ENCODE data around the gene ERMP1. TPM values are rescaled to one million over a fixed set of nuclear protein-coding genes. Genes with fewer than 3 reads are reported as not detected.
"Not testable (repeated sequence)": the region's sequence is repeated elsewhere in the genome, so short reads cannot be mapped to it uniquely, and the experiment has no call there.

ERMP1 gene
- total RNA-seq, 1 experiment from 2014 or later, result 85.6 TPM

GRCh38 chr9:5783420-5783819 lies 49.5 kb downstream of the ERMP1 start:
- not testable (repeated sequence) for DNase-seq (ENCODE audit: low spot score)

- not testable (repeated sequence) for DNase-seq (ENCODE audit: low spot score)
Measured at GRCh38 chr9:5779705-5780218, 53.2 kb downstream of the ERMP1 start.

GRCh38 chr9:5778805-5779204 lies 54.1 kb downstream of the ERMP1 start:
- no peak for DNase-seq (ENCODE audit: low spot score)

- DNase-seq (ENCODE audit: low spot score), result no peak
Measured at GRCh38 chr9:5773324-5773999, 59.5 kb downstream of the ERMP1 start.

DNA sequence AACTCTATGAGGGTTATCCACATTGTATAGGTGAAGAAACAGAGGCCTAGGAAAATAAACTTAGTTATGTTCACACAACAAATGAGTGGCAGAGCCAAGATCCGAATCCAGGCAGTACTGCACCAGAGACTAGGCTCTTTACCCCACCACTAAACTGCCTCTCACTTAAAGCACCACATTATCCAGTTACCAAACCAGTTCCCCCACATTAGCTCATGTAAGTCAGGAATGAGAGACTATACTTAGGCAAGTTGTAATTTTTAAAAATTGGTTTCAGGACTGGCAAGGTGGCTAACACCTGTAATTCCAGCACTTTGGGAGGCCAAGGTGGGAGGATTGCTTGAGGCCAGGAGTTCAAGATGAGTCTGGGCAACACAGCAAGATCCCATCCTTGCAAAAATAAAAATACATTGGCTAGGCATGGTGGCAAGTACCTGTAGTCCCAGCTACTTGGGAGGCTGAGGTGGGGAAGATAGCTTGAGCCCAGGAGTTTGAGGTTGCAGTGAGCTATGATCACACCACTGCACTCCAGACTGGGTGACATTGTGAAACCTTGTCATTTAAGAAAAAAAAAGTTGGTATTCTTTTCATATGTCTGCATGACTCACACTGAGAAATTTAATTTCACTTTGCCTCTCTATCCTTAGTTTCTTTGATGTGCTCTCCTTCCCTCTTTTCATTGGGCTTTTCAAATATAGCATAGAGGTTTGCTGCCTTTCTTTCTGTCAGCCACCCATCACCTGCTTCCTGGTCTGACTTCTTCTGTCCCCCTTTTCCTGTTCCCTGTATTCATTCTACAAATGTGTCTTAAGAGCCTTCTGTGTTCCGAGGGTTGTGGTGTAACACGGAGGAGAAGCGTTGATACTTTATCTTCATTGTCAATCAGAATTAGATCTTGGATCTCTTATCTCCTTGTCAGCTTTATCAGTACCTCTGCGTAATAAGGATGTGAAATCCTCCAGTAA lies 64.7 kb downstream of the ERMP1 start:
- DNase-seq (ENCODE audit: low spot score), result no peak

GRCh38 chr9:5764130-5764868 lies 68.6 kb downstream of the ERMP1 start:
- no peak for DNase-seq (ENCODE audit: low spot score)

DNA sequence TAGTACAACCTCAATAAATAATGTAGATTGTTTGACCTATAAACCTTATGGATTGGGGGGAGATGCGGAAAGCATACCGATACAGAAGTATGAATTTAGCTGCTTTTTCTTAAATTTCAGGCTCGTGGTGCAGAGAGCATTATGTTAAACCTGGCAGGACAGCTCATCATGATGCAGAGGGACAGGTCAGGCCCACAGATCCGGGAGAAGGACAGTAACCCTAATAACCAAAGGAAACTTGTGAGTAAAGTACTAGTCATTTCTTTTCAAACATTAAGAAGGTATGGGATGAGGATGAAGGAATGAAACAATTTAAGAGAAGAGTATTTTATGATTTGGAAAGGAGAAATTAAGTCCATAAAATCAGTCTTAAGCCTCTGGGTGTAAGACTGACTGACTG lies 70.5 kb downstream of the ERMP1 start:
- DNase-seq (ENCODE audit: low spot score), result no peak

- DNase-seq (ENCODE audit: low spot score), result no peak
Measured at GRCh38 chr9:5760338-5760737, 72.6 kb downstream of the ERMP1 start.

DNA sequence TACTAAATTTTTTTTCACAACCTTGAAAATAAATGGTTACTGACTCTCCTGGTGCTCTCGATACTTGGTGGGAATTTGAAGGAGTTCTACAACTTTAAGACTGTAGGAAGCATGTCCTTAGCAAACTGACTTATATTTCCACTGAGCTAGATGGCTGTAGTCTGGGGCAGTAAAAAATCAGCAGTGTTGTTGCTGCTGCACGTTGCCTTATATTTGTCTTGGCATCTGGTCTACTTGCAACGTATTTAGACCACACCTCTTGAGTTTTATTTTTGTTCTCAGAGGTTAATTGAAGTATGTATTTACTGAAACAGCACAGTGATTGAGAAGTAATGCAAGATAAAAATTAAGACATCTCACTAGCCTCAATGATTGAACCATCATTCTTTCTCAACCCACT lies 76.3 kb downstream of the ERMP1 start:
- no peak for DNase-seq (ENCODE audit: low spot score)

- DNase-seq (ENCODE audit: low spot score), result no peak
Measured at GRCh38 chr9:5750569-5750968, 82.3 kb downstream of the ERMP1 start.

GRCh38 chr9:5749306-5749705 lies 83.6 kb downstream of the ERMP1 start:
- no peak for DNase-seq (ENCODE audit: low spot score)

GRCh38 chr9:5748438-5748837 lies 84.5 kb downstream of the ERMP1 start:
- DNase-seq (ENCODE audit: low spot score), result no peak

DNA sequence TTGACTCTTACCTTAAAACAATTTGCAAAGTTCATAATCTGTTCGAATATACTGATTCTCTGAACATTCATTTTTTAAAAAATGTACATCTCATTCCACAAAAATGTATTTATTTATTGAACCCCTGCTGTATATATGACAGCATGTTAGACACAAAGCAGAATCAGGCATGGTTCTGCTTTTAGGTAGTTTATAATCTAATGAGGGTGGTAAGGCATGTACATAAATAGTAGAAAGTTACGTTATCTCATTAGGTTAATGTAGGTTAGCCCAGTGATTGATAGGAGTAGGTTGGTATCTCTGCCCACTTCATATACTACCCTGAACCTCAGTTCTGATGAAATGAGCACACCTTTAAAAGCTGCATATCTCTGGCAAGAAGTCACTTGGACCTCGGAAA lies 89.8 kb downstream of the ERMP1 start:
- DNase-seq (ENCODE audit: low spot score), result no peak

GRCh38 chr9:5736563-5737346 lies 96.2 kb downstream of the ERMP1 start:
- DNase-seq (ENCODE audit: low spot score), result no peak

DNA sequence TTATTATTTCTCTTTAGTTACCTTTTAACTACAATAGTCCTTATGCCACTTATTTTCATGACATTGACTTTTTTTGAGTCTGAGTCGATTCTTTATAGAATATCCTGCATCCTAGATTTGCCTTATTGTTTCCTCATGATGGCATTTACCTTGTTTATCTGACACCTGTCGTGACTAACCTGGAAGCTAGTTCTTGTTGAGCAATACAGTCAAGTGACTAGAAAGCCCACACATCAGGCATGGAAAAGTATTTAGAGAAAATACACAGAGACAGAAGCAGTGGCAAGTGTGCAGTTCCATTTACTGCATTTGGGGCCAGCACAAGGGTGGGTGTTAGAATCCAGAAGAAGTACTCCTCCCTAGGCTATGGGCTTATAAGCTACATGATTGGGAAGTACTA lies 97.8 kb downstream of the ERMP1 start:
- DNase-seq (ENCODE audit: low spot score), result no peak

Other genes starting within 250 kb of the ERMP1 start
- 8.9 and 11.6 TPM in 2 replicates for gene RIC1, start 204.0 kb downstream of the ERMP1 start, total RNA-seq (2014; rRNA removed; shearing (Covaris generic))
- gene MLANA, start 57.8 kb upstream of the ERMP1 start, total RNA-seq (2014; rRNA removed; shearing (Covaris generic)), result not detected in 2 replicates
- 5.2 and 7.4 TPM in 2 replicates for gene RANBP6, start 182.5 kb upstream of the ERMP1 start, total RNA-seq (2014; rRNA removed; shearing (Covaris generic))

Data from HT-29 (cell line).